Astrocyte (in vitro differentiated cells and primary cell): ENCODE results near the gene SPSB1. TPM values are rescaled to one million over a fixed set of nuclear protein-coding genes. Genes with fewer than 3 reads are reported as not detected.

Experiments used
- DNase-seq: peaks from one replicate; pipeline ENCODE4 v3.0.0-alpha.2; 2010; ENCODE audit warnings: low read depth
- FAIRE-seq: peaks from 2 replicates; lab custom pipeline; 2011; peaks lifted over from hg19 to GRCh38; lab: Jason Lieb, UNC
- H2AFZ ChIP-seq: 2 replicates; pipeline ENCODE4 v1.6.0; 2012; ENCODE audit warnings: low read depth, low read length, inconsistent platforms
- H3K27ac ChIP-seq: 2 replicates; pipeline ENCODE4 v1.5.1; 2011; ENCODE audit warnings: low read depth, low read length, inconsistent platforms
- H3K27me3 ChIP-seq: 2 replicates; pipeline ENCODE4 v1.6.0; 2011; ENCODE audit warnings: low read length, inconsistent platforms; ENCODE audit not compliant: insufficient read depth
- H3K36me3 ChIP-seq: 2 replicates; pipeline ENCODE4 v1.5.1; 2011; ENCODE audit warnings: low read length, inconsistent platforms; ENCODE audit not compliant: insufficient read depth
- H3K4me1 ChIP-seq: 2 replicates; pipeline ENCODE4 v1.5.1; 2011; ENCODE audit warnings: low read length, inconsistent platforms; ENCODE audit not compliant: insufficient read depth
- H3K4me2 ChIP-seq: 2 replicates; pipeline ENCODE4 v1.6.0; 2012; ENCODE audit warnings: low read length, inconsistent platforms
- H3K4me3 ChIP-seq: 2 replicates; pipeline ENCODE4 v1.5.1; 2011; ENCODE audit warnings: low read depth, mild to moderate bottlenecking, low read length, inconsistent platforms; ENCODE audit not compliant: insufficient read depth
- H3K79me2 ChIP-seq: 2 replicates; pipeline ENCODE4 v1.6.0; 2012; ENCODE audit warnings: mild to moderate bottlenecking, low read length, inconsistent platforms; ENCODE audit not compliant: insufficient read depth
- H3K9ac ChIP-seq: 2 replicates; pipeline ENCODE4 v1.6.0; 2012; ENCODE audit warnings: mild to moderate bottlenecking, low read length, inconsistent platforms
- H3K9me3 ChIP-seq: 2 replicates; pipeline ENCODE4 v1.5.1; 2012; ENCODE audit warnings: low read depth, mild to moderate bottlenecking, low read length, inconsistent platforms; ENCODE audit not compliant: insufficient read depth
- H4K20me1 ChIP-seq: 2 replicates; pipeline ENCODE4 v1.6.0; 2012; ENCODE audit warnings: low read length, inconsistent platforms; ENCODE audit not compliant: insufficient read depth
- H3K27ac Mint-ChIP-seq: one replicate; pipeline ENCODE4 v1.8.0; 2021; ENCODE audit warnings: mild to moderate bottlenecking, mixed read lengths; ENCODE audit not compliant: unreplicated experiment
- H3K27me3 Mint-ChIP-seq: one replicate; pipeline ENCODE4 v1.8.0; 2021; ENCODE audit warnings: low read depth, mixed read lengths; ENCODE audit not compliant: unreplicated experiment
- H3K36me3 Mint-ChIP-seq: one replicate; pipeline ENCODE4 v1.8.0; 2021; ENCODE audit warnings: low read depth, mixed read lengths; ENCODE audit not compliant: unreplicated experiment
- H3K4me1 Mint-ChIP-seq: one replicate; pipeline ENCODE4 v1.8.0; 2021; ENCODE audit warnings: low read depth, mixed read lengths; ENCODE audit not compliant: unreplicated experiment
- H3K4me3 Mint-ChIP-seq: one replicate; pipeline ENCODE4 v1.8.0; 2021; ENCODE audit warnings: mild to moderate bottlenecking, moderate library complexity, mixed read lengths; ENCODE audit not compliant: unreplicated experiment
- H3K9me3 Mint-ChIP-seq: one replicate; pipeline ENCODE4 v1.8.0; 2021; ENCODE audit warnings: mild to moderate bottlenecking, mixed read lengths; ENCODE audit not compliant: unreplicated experiment
- EZH2 ChIP-seq: IDR thresholded peaks from 2 replicates; pipeline ENCODE4 v1.6.1; 2012; ENCODE audit warnings: mild to moderate bottlenecking, low read length, inconsistent platforms; ENCODE audit not compliant: insufficient read depth
- total RNA-seq: library from RNA; stranded (reverse); gene quantifications from 2 replicates; pipeline ENCODE4 v1.2.1, GENCODE V29; 2021
- TF ChIP-seq, protein P1 (sequence below): IDR thresholded peaks from 2 replicates; pipeline ENCODE4 v1.5.1; 2011; ENCODE audit warnings: low read depth, mild to moderate bottlenecking, inconsistent platforms, low read length, moderate library complexity; ENCODE audit not compliant: insufficient read depth

The SPSB1 gene
- total RNA-seq, 1 donor from 2014 or later: 53.5 TPM

DNA sequence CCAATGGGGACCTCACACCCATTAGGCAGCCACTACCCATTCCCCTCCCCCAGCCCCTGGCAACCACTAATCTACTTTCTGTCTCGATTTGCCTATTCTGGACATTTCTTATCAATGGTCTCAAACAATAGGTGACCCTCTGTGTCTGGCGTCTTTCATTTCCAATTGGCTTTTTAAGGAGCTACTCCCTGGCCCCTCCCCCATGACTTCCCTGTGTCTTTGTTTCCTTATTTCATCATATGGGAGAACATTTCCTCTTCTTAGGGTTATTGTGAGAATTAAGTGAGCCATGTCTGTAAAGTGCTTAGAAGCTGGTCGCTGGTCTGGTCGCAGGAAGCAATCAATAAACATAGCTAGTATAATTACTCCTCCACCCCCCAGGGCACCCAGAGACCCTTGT lies 80.9 kb downstream of the SPSB1 start:
- H3K27me3 Mint-ChIP-seq: no peaks in the 10 kb centered on the region

DNA sequence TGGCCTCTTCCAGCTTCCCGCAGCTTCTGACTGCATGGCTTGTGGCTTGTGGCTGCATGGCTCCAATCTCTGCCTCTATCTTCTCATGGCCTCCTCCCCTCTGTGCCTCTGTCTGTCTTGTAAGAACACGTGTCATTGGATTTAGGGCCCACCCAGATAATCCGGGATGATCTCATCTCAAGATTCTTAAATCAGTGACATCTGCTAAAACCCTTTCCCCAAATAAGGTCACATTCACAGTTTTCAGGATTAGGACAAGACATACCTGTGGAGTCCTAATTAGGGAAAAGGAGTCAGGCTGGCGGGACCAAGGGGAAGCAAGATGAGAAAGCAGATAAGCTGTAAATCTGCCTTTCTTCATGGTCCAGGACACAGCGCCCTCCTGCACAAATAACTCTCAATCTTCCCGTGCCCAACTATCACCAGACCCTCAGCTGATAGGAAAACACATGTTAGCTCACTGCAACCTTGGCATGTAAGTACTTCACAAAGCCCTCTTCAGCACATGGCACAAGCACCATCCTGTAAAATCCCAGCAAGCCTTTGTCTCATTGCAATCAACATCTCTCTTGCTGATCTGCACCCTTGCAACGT lies 82.2 kb downstream of the SPSB1 start:
- peaks cover 14% of the 10 kb centered on the region for H3K36me3 Mint-ChIP-seq
- no peaks in the 10 kb centered on the region for H3K9me3 Mint-ChIP-seq
- H3K27me3 Mint-ChIP-seq: no peaks in the 10 kb centered on the region
- Histone ChIP-seq H3K4me2 (no peak overlapping the region), H3K36me3 (no peaks in the 10 kb centered on the region), H2AFZ (no peak overlapping the region), H3K9ac (no peak overlapping the region), H3K9me3 (no peaks in the 10 kb centered on the region), H4K20me1 (peaks cover 6% of the 10 kb centered on the region), H3K4me3 (no peak overlapping the region), H3K4me1 (peaks cover 27% of the 10 kb centered on the region), H3K27me3 (no peaks in the 10 kb centered on the region), H3K79me2 (no peaks in the 10 kb centered on the region), H3K27ac (no peak overlapping the region)
- FAIRE-seq (no peak), DNase-seq (no peak)
- H3K4me1 Mint-ChIP-seq: peaks cover 38% of the 10 kb centered on the region
- H3K27ac Mint-ChIP-seq: peak overlapping the region; percentile 27
- no peak overlapping the region for H3K4me3 Mint-ChIP-seq
- TF ChIP-seq, protein P1, sequence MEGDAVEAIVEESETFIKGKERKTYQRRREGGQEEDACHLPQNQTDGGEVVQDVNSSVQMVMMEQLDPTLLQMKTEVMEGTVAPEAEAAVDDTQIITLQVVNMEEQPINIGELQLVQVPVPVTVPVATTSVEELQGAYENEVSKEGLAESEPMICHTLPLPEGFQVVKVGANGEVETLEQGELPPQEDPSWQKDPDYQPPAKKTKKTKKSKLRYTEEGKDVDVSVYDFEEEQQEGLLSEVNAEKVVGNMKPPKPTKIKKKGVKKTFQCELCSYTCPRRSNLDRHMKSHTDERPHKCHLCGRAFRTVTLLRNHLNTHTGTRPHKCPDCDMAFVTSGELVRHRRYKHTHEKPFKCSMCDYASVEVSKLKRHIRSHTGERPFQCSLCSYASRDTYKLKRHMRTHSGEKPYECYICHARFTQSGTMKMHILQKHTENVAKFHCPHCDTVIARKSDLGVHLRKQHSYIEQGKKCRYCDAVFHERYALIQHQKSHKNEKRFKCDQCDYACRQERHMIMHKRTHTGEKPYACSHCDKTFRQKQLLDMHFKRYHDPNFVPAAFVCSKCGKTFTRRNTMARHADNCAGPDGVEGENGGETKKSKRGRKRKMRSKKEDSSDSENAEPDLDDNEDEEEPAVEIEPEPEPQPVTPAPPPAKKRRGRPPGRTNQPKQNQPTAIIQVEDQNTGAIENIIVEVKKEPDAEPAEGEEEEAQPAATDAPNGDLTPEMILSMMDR: no peak
- TF ChIP-seq EZH2: no peak

More for the DNA sequence above, 80.9 kb downstream of the SPSB1 start:
- Histone ChIP-seq H3K4me1 (peaks cover 27% of the 10 kb centered on the region), H3K4me2 (no peak overlapping the region), H3K4me3 (no peak overlapping the region), H3K9me3 (no peaks in the 10 kb centered on the region), H3K36me3 (no peaks in the 10 kb centered on the region), H3K9ac (no peak overlapping the region), H2AFZ (no peak overlapping the region), H4K20me1 (peaks cover 14% of the 10 kb centered on the region), H3K27me3 (no peaks in the 10 kb centered on the region), H3K27ac (no peak overlapping the region), H3K79me2 (no peaks in the 10 kb centered on the region)
- TF ChIP-seq, protein P1: no peak
- TF ChIP-seq EZH2: no peak
- H3K36me3 Mint-ChIP-seq: peaks cover 17% of the 10 kb centered on the region
- no peak for FAIRE-seq
- peak overlapping the region; percentile 72 for H3K27ac Mint-ChIP-seq
- DNase-seq: no peak
- peaks cover 38% of the 10 kb centered on the region for H3K4me1 Mint-ChIP-seq
- H3K4me3 Mint-ChIP-seq: no peak overlapping the region
- H3K9me3 Mint-ChIP-seq: no peaks in the 10 kb centered on the region

DNA sequence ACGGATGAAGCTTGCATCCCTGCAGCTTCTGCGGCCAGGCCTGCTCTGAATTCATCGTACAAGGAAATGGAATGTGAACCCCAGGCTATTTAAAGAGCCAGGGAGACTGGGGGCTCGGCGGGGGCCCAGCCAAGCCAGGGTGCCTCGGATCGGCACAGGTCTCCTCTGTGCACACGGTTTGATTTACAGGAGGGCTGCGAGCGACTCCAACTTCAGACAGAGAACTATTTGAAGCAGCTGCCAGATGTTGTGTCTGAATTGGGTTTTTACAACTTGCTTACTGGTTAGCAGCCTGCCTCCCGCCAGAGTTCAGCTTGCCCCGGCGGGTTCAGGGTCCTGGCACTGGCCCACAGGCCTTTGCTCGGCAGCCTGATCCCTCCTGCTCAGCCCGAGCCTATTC lies 83.2 kb downstream of the SPSB1 start:
- Histone ChIP-seq H3K4me2 (peak overlapping the region; percentile 70), H3K79me2 (no peaks in the 10 kb centered on the region), H3K9ac (peak overlapping the region; percentile 39), H3K9me3 (no peaks in the 10 kb centered on the region), H4K20me1 (no peaks in the 10 kb centered on the region), H3K27me3 (no peaks in the 10 kb centered on the region), H3K4me3 (no peak overlapping the region), H3K27ac (peak overlapping the region; percentile 46), H3K36me3 (no peaks in the 10 kb centered on the region), H2AFZ (no peak overlapping the region), H3K4me1 (peaks cover 26% of the 10 kb centered on the region)
- TF ChIP-seq, protein P1: no peak
- TF ChIP-seq EZH2: no peak
- peaks cover 9% of the 10 kb centered on the region for H3K36me3 Mint-ChIP-seq
- DNase-seq (peak; percentile 45), FAIRE-seq (no peak)
- H3K27me3 Mint-ChIP-seq: peaks cover 3% of the 10 kb centered on the region
- no peaks in the 10 kb centered on the region for H3K9me3 Mint-ChIP-seq
- peak overlapping the region; percentile 6 for H3K27ac Mint-ChIP-seq
- no peak overlapping the region for H3K4me3 Mint-ChIP-seq
- H3K4me1 Mint-ChIP-seq: peaks cover 34% of the 10 kb centered on the region
